GM21526 (cell line): ENCODE results near the gene SFI1.
"Not testable (repeated sequence)": the region's sequence is repeated elsewhere in the genome, so short reads cannot be mapped to it uniquely, and the experiment has no call there.

Experiments used
- ATAC-seq: cut with Tn5 transposase; IDR thresholded peaks from one replicate; pipeline ENCODE4 v1.9.1; 2021; ENCODE audit warnings: moderate library complexity; ENCODE audit not compliant: unreplicated experiment, low FRiP score

SFI1 gene

GRCh38 chr22:31496007-31496734 is at the start of gene SFI1:
TSS of gene SFI1 (plus strand) at chr22:31496536. CDS start at chr22:31508285, 11,749 bp downstream.
- peak; percentile 67 for ATAC-seq

DNA sequence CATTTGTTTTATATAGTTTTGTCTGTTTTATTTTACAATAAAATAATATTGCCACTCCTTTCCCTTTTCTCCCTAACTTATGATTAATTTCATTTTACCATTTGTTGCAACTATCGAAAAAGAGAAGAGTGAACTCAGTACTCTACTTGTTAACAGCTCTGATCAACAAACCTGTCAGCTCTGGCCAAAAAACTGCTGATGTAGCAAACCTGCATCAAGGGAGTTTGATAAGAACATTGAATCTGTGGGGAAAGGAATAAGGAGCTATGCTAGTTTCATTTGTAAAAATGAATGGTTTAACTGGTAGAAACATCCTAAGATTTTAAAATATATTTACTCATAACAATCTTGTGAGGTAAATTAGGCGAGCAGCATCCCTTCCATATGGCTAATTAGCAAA is 49.6 kb upstream of the SFI1 start:
- no peak for ATAC-seq

GRCh38 chr22:31447337-31447736 is 49.0 kb upstream of the SFI1 start:
- no peak for ATAC-seq

- ATAC-seq = no peak
These were observed 48.0 kb upstream of the SFI1 start for GRCh38 chr22:31448382-31448781.

- ATAC-seq = no peak
These were observed 46.8 kb upstream of the SFI1 start for GRCh38 chr22:31449506-31449905.

DNA sequence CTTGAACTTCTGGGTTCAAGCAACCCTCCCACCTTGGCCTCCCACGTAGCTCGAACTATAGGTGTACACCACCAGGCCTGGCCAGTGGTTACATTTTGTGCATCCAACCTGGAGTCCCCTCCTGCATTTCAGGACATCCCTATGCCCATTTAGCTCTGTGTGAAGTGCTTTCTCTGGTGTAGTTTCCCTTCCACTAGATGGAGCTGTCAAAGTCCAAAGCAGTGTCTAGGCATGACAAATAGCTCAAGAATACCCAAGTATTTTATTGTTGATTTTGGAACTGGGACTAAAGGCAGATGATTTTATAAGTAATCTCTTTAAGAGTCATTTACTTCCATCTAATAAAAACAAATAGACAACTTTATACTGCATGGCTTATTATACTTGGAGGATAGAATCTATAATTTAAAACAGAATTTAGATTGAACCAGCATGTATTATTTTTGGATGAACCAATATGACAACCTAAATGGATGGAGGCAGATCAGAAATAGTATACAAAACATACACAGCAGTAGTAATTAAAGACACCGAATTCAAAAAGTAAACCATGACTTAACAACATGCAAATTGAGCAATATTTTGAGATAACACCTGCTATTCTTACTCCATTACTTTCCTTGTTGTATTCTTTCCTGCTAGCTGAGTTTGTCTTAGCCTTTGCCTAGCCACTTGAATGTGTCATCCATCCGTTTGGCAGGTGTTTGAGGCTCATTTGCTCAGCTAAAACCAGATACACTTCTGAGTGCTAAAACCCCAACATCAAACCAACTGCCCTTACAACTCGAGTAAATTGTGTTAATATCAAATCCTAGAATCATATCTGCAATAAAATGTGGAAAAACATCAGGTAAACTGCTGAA is 44.4 kb upstream of the SFI1 start:
- no peak for ATAC-seq

DNA sequence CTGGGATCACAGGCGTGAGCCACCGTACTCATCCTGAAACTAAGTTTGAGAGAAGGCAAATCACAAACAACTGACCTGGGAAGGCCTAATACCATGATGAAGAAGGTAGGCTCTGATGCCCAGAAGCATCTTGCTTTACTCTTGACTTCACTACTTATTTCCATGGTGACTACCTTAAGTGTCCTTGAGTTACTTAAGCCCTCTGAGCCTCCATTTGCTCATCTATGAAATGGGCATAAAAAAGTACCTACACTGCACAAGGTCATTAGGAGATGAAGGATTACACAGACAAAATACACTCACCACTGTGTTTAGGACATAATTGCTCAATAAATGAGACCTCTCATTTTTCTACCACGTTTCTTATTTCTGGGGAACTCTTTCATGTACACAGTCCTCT is 34.6 kb upstream of the SFI1 start:
- ATAC-seq = no peak

DNA sequence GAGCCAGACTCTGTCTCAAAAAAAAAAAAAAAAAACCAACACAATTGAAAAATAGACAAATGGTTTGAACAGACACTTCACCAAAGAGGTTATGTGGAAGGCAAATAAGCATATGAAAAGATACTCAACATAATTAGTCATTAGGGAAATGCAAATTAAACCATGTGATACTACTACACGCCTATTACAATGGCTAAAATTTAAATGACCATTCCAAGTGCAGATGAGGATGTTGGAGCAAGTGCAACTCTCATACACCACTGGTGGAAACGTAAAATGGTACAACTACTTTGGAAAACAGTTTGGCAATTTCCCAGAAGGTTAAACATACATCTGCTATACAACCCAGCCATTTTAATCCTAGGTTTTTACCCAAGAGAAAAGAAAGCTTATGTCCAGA is 31.0 kb upstream of the SFI1 start:
- no peak for ATAC-seq

GRCh38 chr22:31474743-31475142 is 21.6 kb upstream of the SFI1 start:
- no peak for ATAC-seq

GRCh38 chr22:31475800-31476199 is 20.5 kb upstream of the SFI1 start:
- no peak for ATAC-seq

DNA sequence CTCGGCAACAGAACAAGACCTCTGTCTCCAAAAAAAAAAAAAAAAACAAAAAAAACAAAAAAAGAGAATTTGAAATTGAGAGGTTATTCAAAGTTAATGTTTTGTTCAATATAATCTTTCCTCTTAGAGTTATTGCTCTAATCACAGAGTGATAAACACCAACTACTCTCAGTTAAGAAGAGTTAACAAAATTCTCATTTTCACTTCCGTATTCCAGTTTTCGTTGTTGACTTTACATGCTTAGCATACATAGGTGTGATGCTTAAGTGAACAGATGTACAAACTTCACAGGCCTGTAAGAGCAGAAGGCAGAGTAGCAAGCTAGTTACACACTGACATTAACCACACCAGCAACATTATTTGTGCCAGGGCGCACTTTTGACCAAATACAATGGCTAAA is 19.0 kb upstream of the SFI1 start:
- peak; percentile 64 for ATAC-seq

GRCh38 chr22:31481129-31481528 is 15.2 kb upstream of the SFI1 start:
- ATAC-seq = no peak

GRCh38 chr22:31482470-31482869 is 13.9 kb upstream of the SFI1 start:
- ATAC-seq = not testable (repeated sequence)

- ATAC-seq = not testable (repeated sequence)
These were observed 10.0 kb upstream of the SFI1 start for GRCh38 chr22:31486369-31486768.

DNA sequence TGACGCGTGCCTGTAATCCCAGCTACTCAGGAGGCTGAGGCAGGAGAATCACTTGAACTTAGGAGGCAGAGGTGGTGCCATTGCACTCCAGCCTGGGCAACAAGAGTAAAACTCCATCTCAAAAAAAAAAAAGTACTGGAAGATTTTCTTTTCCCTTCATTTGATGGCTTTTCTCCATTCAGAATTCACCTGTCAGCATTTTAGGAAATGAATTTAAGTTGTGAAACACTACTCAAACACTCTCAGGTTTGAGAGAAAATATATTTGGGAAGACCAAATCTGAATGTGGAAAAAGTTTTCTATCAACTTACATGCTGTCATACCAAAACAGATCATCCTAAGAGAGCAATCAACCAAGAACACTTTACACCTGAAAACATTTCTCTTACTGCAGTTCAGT is 9.4 kb upstream of the SFI1 start:
- no peak for ATAC-seq

- ATAC-seq = no peak
These were observed 7.9 kb upstream of the SFI1 start for GRCh38 chr22:31488346-31488883.

GRCh38 chr22:31488988-31489617 is 7.2 kb upstream of the SFI1 start:
- peak; percentile 10 for ATAC-seq

DNA sequence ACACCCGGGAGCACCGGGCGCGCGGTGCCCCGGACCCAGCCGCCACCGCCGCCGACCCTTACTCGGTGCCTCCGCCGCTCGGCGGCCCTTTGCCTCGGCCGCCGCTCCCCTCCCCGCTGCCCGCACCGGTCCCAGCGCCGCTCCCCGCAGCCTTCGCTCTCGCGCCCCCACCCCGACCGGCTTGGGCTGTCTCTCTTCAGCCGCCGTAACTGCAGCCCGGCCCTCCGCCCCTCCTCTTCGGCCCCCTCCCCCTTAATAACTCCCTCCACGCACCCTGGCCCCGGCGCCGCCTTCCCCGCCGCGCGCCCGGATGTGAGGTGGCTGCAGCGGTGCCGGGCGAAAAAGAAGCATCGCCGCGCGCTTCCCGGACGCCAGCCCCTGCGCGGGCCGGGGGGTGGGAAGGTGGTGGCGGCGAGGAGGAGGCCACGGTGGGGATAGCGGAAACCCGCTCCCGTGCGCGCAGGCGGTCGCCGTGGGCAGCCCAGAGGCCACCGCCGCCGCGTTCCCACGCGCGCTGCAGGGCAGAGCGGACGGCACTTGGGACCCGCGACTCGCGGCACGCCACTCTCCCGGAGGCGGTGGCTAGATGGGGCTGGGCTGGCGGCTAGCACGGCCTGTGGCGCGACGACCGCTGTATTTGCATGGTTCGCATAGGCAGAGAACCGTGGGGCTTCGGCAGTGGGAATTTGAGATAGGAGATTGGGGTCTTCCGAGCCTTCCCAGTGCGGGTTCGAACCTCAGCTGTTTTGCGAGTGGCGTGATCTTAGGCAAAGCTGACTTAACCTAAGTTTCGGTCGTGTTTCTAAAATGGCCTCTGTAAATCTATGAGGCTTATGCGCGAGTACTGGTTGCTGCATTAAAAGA is 6.5 kb upstream of the SFI1 start, which contains the start of gene EIF4ENIF1:
Gene EIF4ENIF1 (minus strand): TSS at position 211 of the 864 bp plus-strand sequence. CDS start 1,124 bp downstream, outside the sequence.
- peak; percentile 28 for ATAC-seq

DNA sequence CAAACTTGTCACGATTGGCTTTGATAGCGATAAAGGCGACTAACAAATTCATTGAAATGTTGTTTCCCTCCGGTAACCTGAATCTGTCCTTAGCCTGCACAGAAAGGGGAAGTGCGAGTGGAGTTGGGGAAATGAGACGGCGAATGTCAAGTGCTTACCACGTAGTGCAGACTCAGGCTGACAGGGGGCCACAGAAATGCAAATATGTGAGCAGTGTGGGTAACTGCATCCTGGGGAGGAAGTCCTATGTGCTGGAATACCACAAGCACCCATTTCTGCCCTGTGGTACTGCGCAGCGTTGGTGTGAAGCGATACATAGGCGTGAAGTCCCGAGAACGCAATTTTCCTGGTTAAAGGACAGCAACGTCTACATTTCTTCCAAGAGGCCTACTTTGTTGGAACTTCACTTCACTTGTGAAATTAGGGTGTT is 5.8 kb upstream of the SFI1 start:
- peak; percentile 50 for ATAC-seq
